GM21381 (cell line): Measurements from ENCODE around the gene LPP.
A peak's percentile ranks its signal among the peaks of the same experiment; 100 is the strongest.

ENCODE experiments used
- ATAC-seq: cut with Tn5 transposase; IDR thresholded peaks from one replicate; pipeline ENCODE4 v1.9.1; 2021; ENCODE audit warnings: mild to moderate bottlenecking, moderate library complexity; ENCODE audit not compliant: unreplicated experiment

The LPP gene

GRCh38 chr3:188391592-188391991, 237.6 kb downstream of the LPP start:
- no peak for ATAC-seq

- no peak for ATAC-seq
Measured at GRCh38 chr3:188392076-188392475, 238.1 kb downstream of the LPP start.

DNA sequence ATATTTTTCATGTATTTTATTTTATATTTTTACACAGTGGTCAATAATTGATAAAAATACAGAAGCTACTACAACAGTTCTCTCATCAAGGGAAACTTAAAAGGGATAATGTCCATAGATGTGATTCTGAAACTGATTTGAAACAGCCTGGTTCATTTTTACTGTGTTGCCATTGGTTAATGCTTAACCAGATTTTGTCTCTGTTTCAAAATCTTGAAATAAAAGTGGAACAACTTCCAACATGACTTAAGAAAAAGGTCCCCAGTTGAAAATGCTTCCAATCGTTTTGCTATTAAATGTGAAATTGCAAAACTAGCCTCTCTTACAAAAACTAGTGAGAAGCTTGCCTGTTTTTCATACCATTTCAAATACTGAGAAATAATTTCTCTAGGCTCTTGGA, 240.7 kb downstream of the LPP start:
- no peak for ATAC-seq

DNA sequence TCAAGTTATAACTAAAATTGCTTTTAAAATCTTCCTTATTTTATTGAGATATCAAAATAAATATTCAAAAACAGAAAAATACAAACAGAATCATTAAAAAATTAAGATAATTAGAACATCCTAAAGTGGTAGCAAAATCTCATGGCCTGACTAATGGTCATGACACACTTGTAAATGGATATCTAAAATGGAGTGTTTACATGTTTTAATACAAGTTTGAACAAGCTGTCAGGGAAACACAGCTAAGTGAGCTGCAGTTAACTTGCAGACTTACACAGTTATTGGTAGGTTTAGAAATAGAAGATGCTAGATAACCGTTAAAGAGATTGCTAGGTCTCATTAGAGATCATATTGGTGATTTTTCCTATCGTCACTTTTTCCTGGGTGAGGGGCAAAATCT, 242.3 kb downstream of the LPP start:
- no peak for ATAC-seq

GRCh38 chr3:188396900-188397299, 242.9 kb downstream of the LPP start:
- ATAC-seq, result no peak

GRCh38 chr3:188397766-188398705, 244.1 kb downstream of the LPP start:
- no peak for ATAC-seq

- peak; percentile 88 for ATAC-seq
Measured at GRCh38 chr3:188400494-188401243, 246.7 kb downstream of the LPP start.

GRCh38 chr3:188401244-188401993, 247.5 kb downstream of the LPP start:
- ATAC-seq, result no peak

DNA sequence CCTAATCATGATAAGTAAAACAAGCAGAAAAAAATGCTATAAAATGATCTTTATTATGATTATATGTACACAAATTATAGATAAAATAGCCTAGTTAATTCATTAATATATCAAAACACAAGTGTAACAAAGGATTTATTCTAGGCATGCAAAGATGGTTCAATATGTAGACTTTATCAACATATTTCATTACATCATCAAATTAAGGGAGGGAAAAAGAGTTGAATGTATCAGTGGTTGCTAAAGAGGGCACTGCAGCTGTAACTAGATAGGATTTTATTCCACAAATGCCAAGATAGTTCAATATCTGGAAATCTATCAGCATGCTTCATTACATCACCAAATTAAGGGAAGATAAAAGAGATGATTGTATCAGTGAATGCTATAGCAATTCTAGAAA, 248.3 kb downstream of the LPP start:
- ATAC-seq, result no peak

GRCh38 chr3:188403404-188403803, 249.4 kb downstream of the LPP start:
- no peak for ATAC-seq

DNA sequence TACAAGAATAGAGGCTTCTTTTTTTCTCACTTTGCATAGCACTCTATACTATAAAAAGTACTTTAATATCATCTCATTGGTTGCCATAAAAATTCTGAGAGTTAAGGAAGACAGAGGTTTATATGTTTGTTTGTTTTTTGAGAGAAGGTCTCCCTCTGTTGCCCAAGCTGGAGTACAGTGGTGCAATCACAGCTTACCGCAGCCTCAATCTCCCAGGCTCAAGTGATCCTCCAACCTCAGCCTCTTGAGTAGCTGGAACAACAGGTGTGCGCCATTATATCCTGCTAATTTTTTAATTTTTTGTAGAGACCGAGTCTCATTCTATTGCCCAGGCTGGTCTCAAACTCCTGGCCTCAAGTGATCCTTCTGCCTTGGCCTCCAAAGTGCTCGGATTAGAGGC, 250.2 kb downstream of the LPP start:
- no peak for ATAC-seq

DNA sequence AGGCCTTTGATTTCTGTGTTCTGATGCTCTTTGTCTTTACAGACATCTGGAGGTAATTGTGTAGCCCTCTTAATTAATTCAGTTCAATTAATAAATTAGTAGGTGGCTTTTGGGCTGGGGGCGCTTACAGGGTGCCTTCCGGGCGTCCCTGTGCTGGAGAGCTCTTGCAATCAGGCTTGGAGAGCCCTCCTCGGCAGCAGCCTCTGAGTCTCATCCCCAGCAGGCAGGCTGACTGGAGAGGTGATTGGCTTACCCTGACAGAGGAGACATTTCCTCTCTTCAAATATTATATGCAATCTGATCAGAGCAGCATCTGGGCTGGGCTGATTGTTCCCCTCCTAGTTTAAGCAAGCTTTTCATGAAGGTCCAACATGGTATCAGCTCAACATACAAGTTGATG, 250.7 kb downstream of the LPP start:
- ATAC-seq, result no peak

DNA sequence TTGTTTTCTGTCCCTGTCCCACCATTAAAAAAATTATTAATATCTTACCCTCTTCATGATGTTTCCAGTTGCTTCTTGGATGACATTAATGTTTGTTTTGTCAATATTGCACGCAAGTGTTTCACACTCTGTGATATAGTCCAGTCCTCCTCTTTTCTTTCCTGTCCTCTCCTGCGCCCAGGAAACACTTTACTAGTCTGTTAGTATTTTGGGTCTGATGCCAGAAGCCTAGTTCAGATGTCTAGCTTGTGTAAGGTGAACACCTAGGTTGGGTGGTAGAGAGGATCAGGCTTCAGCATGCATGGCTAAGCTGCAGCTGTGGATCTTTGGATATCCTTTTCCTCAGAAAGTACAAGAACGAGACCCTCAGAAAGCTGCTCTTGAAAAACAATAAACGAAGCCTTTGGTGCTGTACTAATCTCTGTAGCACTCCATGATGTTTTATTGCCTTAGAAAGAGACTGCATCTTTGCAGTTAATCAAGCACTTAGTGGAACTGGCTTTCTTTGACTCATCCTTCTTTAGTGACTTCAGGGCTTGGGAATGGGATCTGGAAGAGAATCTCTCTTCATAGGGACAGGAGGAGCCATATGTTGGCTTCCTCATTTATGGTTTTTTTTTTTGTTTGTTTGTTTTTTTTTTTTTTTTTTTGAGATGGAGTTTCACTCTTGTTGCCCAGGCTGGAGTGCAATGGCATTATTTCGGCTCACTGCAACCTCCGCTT, 253.4 kb downstream of the LPP start:
- ATAC-seq, result no peak

GRCh38 chr3:188408831-188409230, 254.9 kb downstream of the LPP start:
- ATAC-seq, result no peak

DNA sequence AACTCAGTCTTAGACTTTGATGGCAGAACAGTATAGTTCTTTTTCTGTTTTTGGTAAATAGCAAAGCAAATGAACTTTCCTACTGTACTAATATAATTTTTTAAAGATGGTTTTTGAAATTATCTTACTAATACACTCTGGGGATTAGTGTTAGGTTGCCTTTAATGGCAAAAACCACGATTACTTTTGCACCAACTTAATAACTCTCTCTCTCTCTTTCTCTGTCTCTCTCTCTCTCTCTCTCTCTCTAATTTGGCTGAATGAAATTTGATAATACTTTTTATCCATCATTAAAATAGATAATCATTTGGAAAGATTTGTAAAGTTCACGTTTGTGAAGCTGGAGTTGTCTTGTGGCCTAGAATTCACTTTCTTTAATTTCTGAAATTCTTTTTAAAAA, 257.8 kb downstream of the LPP start:
- no peak for ATAC-seq

DNA sequence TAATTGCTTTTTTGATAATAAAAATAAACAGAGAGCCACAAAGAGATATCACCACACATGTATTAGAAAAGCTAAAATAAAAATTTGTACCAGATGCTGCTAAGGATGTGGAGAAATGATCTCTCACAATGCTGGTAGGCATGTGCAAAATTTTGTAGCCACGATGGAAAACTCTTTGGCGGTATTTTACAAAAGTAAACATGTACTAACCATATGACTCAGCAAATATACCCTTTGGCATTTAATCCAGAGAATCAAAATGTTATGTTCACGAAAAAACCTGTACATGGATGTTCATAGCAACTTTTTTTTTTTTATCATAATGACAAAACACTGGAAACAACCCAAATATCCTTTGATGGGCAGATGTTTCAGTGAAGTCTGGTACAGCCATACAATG, 261.2 kb downstream of the LPP start:
- no peak for ATAC-seq

DNA sequence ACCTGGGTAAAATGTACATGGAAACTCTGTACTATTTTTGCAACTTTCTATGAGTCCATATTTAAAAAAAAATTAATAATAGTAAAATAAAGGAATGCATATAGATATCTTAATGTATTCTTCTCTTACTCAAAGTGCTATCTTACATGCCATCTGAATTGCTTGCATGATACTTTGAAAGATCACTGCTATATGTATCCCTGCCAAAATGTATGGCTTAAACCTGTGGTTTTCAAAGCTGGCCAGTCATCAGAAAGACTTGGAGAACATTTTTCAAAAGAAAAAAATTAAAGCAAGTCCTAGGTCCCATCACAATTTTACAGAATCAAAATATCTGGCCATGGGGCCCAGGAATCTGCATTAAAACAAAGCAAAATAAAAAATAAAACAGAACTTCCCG, 262.1 kb downstream of the LPP start:
- no peak for ATAC-seq

- no peak for ATAC-seq
Measured at GRCh38 chr3:188417271-188417696, 263.3 kb downstream of the LPP start.

GRCh38 chr3:188417766-188418165, 263.8 kb downstream of the LPP start:
- ATAC-seq, result no peak

DNA sequence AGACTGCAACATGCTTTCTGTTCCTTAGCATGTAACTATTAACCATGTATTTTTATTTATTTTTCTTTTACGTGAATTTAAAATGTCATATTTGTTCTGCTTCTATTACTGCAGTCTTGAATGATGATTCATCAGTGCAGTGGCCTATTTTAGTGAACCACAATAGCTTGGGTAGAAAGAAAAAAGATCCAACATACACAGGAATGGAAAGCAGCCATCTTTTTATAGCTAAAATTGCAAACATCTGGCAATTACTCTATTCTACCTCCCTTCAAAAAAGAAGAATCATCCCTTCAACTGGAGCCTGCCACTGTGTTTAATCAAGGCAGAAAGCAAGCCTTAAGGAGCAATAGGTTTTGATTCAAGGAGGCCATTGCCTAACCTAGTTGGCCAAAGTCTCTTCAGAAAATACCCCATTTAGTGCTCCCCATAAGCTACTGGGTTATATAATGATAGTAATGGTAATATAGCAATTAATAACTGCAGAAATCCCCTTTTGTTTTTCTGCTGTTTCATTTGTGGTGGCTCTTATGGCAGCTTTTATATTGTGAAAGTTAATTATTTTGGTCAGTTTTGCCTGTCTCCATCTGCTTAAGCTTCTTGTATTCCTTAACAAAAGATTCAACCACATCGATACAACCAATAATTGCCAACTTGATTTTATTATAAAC, 267.3 kb downstream of the LPP start:
- ATAC-seq, result peak; percentile 25
